ENCODE data around the gene NLRP1. TPM values are rescaled to one million over a fixed set of nuclear protein-coding genes. Genes with fewer than 3 reads are reported as not detected.
A peak's percentile ranks its signal among the peaks of the same experiment; 100 is the strongest.

The NLRP1 gene
- total RNA-seq, 2 donors from 2014 or later: 3.3 to 8.6 TPM

GRCh38 chr17:5499476-5500231 lies 84.7 kb downstream of the NLRP1 start:
- intact Hi-C loops (cut with DNase I, micrococcal nuclease): no loop called here
- ATAC-seq: no peak
- no peak for DNase-seq

- ATAC-seq (no peak), DNase-seq (no peak)
- intact Hi-C loops (cut with DNase I, micrococcal nuclease): no loop called here
Observed at GRCh38 chr17:5492970-5493369, 91.3 kb downstream of the NLRP1 start.

GRCh38 chr17:5488752-5489151 lies 95.6 kb downstream of the NLRP1 start:
- intact Hi-C loops (cut with DNase I, micrococcal nuclease): no loop called here
- DNase-seq (no peak), ATAC-seq (no peak)

- intact Hi-C loops (cut with DNase I, micrococcal nuclease): no loop called here
- peak; percentile 97 to 99 for DNase-seq
- peak; percentile 93 for ATAC-seq
Observed at GRCh38 chr17:5486206-5487124, 97.8 kb downstream of the NLRP1 start, which contains the start of gene MIS12. MIS12 (plus strand) TSS chr17:5486566; CDS start chr17:5488863, 2,297 bp downstream.

DNA sequence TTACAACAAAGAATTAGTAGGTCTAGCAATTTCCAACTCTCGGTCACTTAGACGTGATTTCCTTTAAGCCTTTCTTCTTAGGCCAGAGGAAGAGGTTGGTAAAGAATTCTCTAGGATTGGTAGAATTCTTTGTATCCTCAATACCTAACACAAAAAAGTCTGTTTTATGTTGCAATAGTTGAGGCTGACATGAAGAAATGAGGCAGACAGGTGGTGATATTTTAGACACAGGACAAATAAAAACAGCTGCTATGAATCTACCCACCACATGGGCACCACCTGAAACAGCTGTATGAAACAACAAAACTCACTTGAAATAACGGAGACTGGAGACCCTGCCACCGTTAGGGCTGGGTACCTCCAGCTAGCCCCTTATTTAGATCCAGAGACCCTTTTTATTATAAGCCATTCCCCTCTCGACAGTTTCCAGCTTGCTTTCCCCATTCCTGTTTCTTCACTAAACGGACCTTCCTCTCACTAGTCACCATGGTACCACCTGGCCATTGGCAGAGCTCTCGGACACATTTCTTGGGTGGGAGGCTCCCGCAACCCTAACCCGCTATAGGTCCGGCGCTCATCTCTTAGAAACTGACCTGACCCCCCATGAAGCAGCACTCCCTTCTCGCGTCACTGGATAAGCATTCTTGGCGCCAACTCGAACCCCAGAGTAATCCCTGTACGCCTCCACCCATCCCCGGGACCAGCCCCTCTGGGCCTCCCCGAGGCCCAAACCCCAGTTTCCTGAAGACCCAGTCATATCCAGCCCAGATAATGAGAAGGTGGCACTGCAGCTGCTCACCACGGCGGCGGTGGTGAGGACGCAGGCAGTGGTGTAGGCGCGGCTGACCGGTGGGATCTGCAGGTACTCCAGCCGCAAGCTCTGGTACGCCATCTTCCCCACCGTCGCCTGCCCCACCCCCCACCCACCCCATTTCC lies 98.8 kb downstream of the NLRP1 start, which contains the start of gene DERL2:
TSS of gene DERL2 (minus strand) at position 909 of the 936 bp plus-strand sequence. CDS start at position 892, 17 bp downstream.
- intact Hi-C loops (cut with DNase I, micrococcal nuclease): no loop called here
- DNase-seq: no peak
- peak; percentile 12 for ATAC-seq

DNA sequence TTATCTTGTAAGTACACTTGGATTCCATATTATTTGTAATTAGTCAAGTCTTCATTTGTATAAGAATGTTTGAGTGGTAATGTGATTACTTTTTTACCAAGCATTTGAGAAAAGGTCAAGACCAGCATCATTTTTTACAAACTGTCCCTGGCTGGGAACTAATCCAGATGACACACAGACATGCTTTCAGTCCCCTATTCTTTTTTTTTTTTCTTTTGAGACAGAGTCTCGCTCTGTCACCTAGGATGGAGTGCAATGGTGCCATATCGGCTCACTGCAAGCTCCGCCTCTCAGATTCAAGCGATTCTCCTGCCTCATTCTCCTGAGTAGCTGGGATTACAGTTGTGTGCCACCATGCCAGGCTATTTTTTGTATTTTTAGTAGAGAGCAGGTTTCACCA lies 102.9 kb downstream of the NLRP1 start:
- DNase-seq: no peak
- intact Hi-C loops (cut with DNase I, micrococcal nuclease): no loop called here
- no peak for ATAC-seq

GRCh38 chr17:5480962-5481361 lies 103.3 kb downstream of the NLRP1 start:
- intact Hi-C loops (cut with DNase I, micrococcal nuclease): no loop called here
- ATAC-seq (no peak), DNase-seq (no peak)

- intact Hi-C loops (cut with DNase I, micrococcal nuclease): no loop called here
Observed at GRCh38 chr17:5478992-5479391, 105.3 kb downstream of the NLRP1 start.

DNA sequence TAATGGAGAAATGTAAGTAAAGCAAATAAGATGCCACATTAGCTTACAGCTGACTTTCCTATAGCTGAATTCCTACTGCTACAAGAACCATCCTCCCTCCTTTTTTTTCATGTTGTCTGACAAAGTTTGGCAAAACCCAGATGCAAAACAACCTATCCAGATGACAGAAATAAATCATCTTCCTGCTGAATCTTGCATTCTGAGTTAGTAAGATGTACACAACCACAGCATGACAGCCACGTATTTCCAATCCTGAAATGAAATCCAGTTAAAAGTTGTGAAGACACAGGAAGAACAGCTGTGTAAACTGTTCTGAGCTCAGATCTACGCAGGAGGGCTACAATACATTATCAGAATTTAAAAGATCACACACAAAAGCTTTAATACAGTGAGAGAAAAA lies 110.4 kb downstream of the NLRP1 start:
- DNase-seq (no peak), ATAC-seq (no peak)
- intact Hi-C loops (cut with DNase I, micrococcal nuclease): no loop called here

More at GRCh38 chr17:5478992-5479391, 105.3 kb downstream of the NLRP1 start:
- DNase-seq (no peak), ATAC-seq (no peak)

- intact Hi-C loops (cut with DNase I, micrococcal nuclease): no loop called here
- no peak for ATAC-seq
- DNase-seq: no peak
Observed at GRCh38 chr17:5472511-5472910, 111.8 kb downstream of the NLRP1 start.

GRCh38 chr17:5468075-5468473 lies 116.2 kb downstream of the NLRP1 start:
- ATAC-seq (peak; percentile 23), DNase-seq (no peak)
- intact Hi-C loops (cut with DNase I, micrococcal nuclease): no loop called here

DNA sequence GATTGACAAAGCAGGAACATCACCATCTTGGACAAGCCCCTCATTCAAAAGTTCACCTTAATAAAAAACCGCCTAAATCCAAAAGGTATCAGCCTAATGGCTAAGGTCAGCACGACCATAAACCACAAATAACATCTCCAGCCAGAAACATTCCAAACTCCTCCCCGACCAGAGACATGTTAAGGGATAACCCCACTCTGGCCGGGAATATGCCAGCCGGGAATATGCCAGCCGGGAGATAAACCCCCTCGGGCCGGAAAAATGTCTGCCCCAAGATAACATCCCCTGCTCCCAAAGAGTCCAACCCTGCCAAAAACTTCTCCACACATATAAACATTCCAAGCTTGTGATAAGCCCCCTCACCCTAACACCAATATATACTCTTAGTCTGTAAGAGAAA lies 116.9 kb downstream of the NLRP1 start:
- intact Hi-C loops (cut with DNase I, micrococcal nuclease): no loop called here
- no peak for ATAC-seq
- DNase-seq: no peak

GRCh38 chr17:5466295-5466694 lies 118.0 kb downstream of the NLRP1 start:
- no peak for DNase-seq

DNA sequence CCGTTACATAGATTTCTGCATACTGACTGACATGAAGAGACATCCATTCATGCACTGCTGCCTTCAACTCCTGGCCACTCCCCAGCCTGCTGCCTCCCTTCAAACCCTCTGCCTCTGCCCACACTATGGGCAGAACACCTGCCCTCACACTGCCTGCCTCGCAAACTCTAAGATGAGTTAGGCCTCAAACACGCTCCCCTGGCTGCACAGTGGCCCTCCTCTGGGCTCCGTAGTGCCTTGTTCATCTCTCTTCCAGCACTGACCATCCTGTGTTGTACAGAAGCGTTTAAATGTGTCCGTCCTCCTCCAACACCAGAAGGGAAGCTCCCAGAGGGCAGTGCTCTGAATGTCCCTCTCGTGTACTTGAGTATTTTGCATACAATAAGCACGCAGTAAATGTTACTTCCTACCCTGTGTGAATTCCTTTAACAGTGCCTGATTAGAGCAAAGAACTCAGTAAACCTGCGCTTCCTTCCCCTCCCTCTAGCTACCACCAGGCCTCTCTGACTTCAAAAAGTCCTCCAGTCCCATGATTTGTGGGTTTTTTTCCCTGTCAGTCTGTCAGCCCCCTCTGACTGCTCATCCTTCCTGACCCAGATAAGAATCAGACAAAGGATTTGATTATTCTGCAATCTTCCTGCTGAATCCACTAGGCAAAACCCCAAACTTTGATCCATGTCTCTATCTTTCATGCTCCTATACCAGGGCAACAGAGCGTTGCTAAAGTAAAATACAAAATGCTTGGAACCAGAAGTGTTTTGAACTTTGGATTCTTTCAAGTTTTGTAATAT lies 119.4 kb downstream of the NLRP1 start:
- ATAC-seq: no peak
- DNase-seq: no peak
- intact Hi-C loops (cut with DNase I, micrococcal nuclease): no loop called here

More at GRCh38 chr17:5466295-5466694, 118.0 kb downstream of the NLRP1 start:
- intact Hi-C loops (cut with DNase I, micrococcal nuclease): no loop called here
- ATAC-seq: no peak
